ENCODE measurements around the gene SF3B5. TPM values are rescaled to one million over a fixed set of nuclear protein-coding genes. Genes with fewer than 3 reads are reported as not detected.
"Not testable (repeated sequence)": the region's sequence is repeated elsewhere in the genome, so short reads cannot be mapped to it uniquely, and the experiment has no call there.

Gene SF3B5
- total and polyA plus RNA-seq, 8 donors: 41.3 to 246 (median 177) TPM

- H3K27me3 ChIP-seq: no peaks in the 10 kb centered on the region
- 64 to 91% (median 81%) methylated on average over 1 of the region's 1 CpG for WGBS, 5 donors
These were observed 46.0 kb downstream of the SF3B5 start for GRCh38 chr6:144049386-144049785.

GRCh38 chr6:144047688-144048087 is 47.7 kb downstream of the SF3B5 start:
- no peak for DNase-seq
- Histone ChIP-seq H3K36me3 (no peaks in the 10 kb centered on the region), H3K27ac (no peak overlapping the region), H3K4me3 (no peak overlapping the region), H3K27me3 (no peaks in the 10 kb centered on the region), H3K4me1 (no peaks in the 10 kb centered on the region), H3K9me3 (peaks cover 0 to 13% (median 4%) of the 10 kb centered on the region in 4 donors)
- TF ChIP-seq CTCF (IDR thresholded peaks at IDR 0.05): no peak
- 69 to 95% (median 88%) methylated on average over 1 of the region's 1 CpG for WGBS, 5 donors
- intact Hi-C loops (cut with DNase I; ENCODE audit: low total_unique reads): no loop called here

More at GRCh38 chr6:144049386-144049785, 46.0 kb downstream of the SF3B5 start:
- Histone ChIP-seq H3K4me1 (no peaks in the 10 kb centered on the region), H3K4me3 (no peak overlapping the region), H3K36me3 (no peaks in the 10 kb centered on the region), H3K27ac (no peak overlapping the region), H3K9me3 (peaks cover 0 to 13% (median 4%) of the 10 kb centered on the region in 4 donors)
- intact Hi-C loops (cut with DNase I; ENCODE audit: low total_unique reads): no loop called here
- no peak for DNase-seq
- TF ChIP-seq POLR2A (IDR thresholded peaks at IDR 0.05) (no peak), CTCF (IDR thresholded peaks at IDR 0.05) (no peak), EP300 (IDR thresholded peaks at IDR 0.05) (no peak), POLR2AphosphoS5 (IDR thresholded peaks at IDR 0.05) (no peak)

DNA sequence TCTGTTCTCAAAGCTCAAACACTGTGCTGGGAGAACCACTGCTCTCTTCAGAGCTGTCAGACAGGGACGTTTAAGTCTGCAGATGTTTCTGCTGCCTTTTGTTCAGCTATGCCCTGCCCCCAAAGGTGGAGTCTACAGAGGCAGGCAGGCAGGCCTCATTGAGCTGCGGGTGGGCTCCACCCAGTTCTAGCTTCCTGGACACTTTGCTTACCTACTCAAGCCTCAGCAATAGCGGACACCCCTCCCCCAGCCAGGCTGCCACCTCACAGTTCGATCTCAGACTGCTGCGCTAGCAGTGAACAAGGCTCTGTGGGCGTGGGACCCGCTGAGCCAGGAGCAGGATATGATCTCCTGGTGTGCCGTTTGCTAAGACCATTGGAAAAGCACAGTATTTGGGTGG is 48.7 kb downstream of the SF3B5 start:
- H3K4me3 ChIP-seq; H3K27ac ChIP-seq; H3K4me1 ChIP-seq; H3K27me3 ChIP-seq; H3K36me3 ChIP-seq; intact Hi-C loops (cut with DNase I; ENCODE audit: low total_unique reads); DNase-seq: not testable (repeated sequence)
- 77 to 82% (median 78%) methylated on average over 7 to 8 of the region's 8 CpGs for WGBS, 5 donors
- H3K9me3 ChIP-seq: peaks cover 0 to 13% (median 4%) of the 10 kb centered on the region in 4 donors

GRCh38 chr6:144044989-144045388 is 50.4 kb downstream of the SF3B5 start:
- H3K27ac ChIP-seq; H3K4me1 ChIP-seq; H3K36me3 ChIP-seq; intact Hi-C loops (cut with DNase I; ENCODE audit: low total_unique reads); H3K4me3 ChIP-seq; H3K27me3 ChIP-seq; DNase-seq: not testable (repeated sequence)
- H3K9me3 ChIP-seq: peaks cover 0 to 13% (median 4%) of the 10 kb centered on the region in 4 donors
- WGBS, 5 donors: 80 to 94% (median 90%) methylated on average over 2 of the region's 2 CpGs

Other genes with a start within 250 kb of the SF3B5 start
- gene ZC2HC1B, start 231.1 kb downstream of the SF3B5 start, total RNA-seq: 1 to 10 TPM in 1 of 5 donors, under 1 TPM in 1, not detected in 3; 0.92 to 1.8 TPM
- gene ZC2HC1B, start 231.1 kb downstream of the SF3B5 start, polyA plus RNA-seq: not detected
- 10 to 100 TPM; 13.4 to 94.9 (median 25.9) TPM for gene PLAGL1, start 87.3 kb downstream of the SF3B5 start, total RNA-seq
- gene PLAGL1, start 87.3 kb downstream of the SF3B5 start, polyA plus RNA-seq: 10 to 100 TPM; 11.2 to 13.8 (median 13.6) TPM
- gene STX11, start 54.9 kb upstream of the SF3B5 start, total RNA-seq: 10 to 100 TPM in 2 of 5 donors, 1 to 10 TPM in 2, not detected in 1; 2.2 to 11.7 (median 6.3) TPM
- gene STX11, start 54.9 kb upstream of the SF3B5 start, polyA plus RNA-seq: 1 to 10 TPM; 2.2 to 3.7 (median 2.6) TPM
- gene UTRN, start 189.8 kb upstream of the SF3B5 start, total RNA-seq: 100 to 1,000 TPM in 4 of 5 donors, 10 to 100 TPM in 1; 60.3 to 218 (median 190) TPM
- 10 to 100 TPM in 2 of 3 donors, 1 to 10 TPM in 1; 5.4 to 16.0 (median 12.0) TPM for gene UTRN, start 189.8 kb upstream of the SF3B5 start, polyA plus RNA-seq